H1 (cell line): ENCODE measurements around the gene ZNF595. TPM values are rescaled to one million over a fixed set of nuclear protein-coding genes. Genes with fewer than 3 reads are reported as not detected.
"Not testable (repeated sequence)": the region's sequence is repeated elsewhere in the genome, so short reads cannot be mapped to it uniquely, and the experiment has no call there.

Experiments used
- CTCF ChIA-PET: fragments of 300-600 bp; sonication (Branson Sonifier 250); formaldehyde crosslinking; loops from one replicate; lab custom pipeline; 2021; ENCODE audit not compliant: partially characterized antibody; lab: Charles Lee
- POLR2A ChIA-PET: fragments of 300-600 bp; sonication (Branson Sonifier 250); formaldehyde crosslinking; loops from one replicate; lab custom pipeline; 2021; ENCODE audit warnings: inconsistent platforms; ENCODE audit not compliant: partially characterized antibody; lab: Charles Lee
- DNase-seq, 2 experiments: peaks; one replicate each; pipeline versions ENCODE4 v3.0.0 to v3.0.0-alpha.2; 2010 to 2022; ENCODE audit warnings: low spot score in 2 of 2, low read depth in 1 of 2, mixed read lengths in 1 of 2
- FAIRE-seq: peaks from 2 replicates; lab custom pipeline; 2011; peaks lifted over from hg19 to GRCh38; lab: Jason Lieb, UNC
- H2AFZ ChIP-seq: 2 replicates; pipeline ENCODE4 v1.8.1; 2012; ENCODE audit warnings: low read length, inconsistent platforms
- H2AK5ac ChIP-seq: 2 replicates; pipeline ENCODE4 v1.6.1; 2013; ENCODE audit warnings: low read depth, low read length
- H2BK120ac ChIP-seq: replicated peaks from 2 replicates; pipeline ENCODE3; 2013; ENCODE audit warnings: low read depth, low read length, inconsistent platforms
- H2BK12ac ChIP-seq: 2 replicates; pipeline ENCODE4 v1.6.1; 2013; ENCODE audit warnings: low read depth, low read length
- H2BK15ac ChIP-seq: 2 replicates; pipeline ENCODE4 v1.6.1; 2013; ENCODE audit warnings: low read length
- H2BK20ac ChIP-seq: 2 replicates; pipeline ENCODE4 v1.6.1; 2013; ENCODE audit warnings: low read length
- H2BK5ac ChIP-seq: 2 replicates; pipeline ENCODE4 v1.6.1; 2013; ENCODE audit warnings: low read depth, low read length
- H3K14ac ChIP-seq: 2 replicates; pipeline ENCODE4 v1.6.1; 2013; ENCODE audit warnings: inconsistent platforms; ENCODE audit not compliant: insufficient read length
- H3K18ac ChIP-seq: 2 replicates; pipeline ENCODE4 v1.6.1; 2013; ENCODE audit warnings: low read length; ENCODE audit errors: extremely low read depth
- H3K23ac ChIP-seq: 2 replicates; pipeline ENCODE4 v1.6.1; 2013; ENCODE audit warnings: inconsistent platforms; ENCODE audit not compliant: insufficient read length
- H3K23me2 ChIP-seq: 2 replicates; pipeline ENCODE4 v1.6.1; 2013; ENCODE audit warnings: low read depth, low read length
- H3K27ac ChIP-seq: 2 replicates; pipeline ENCODE4 v1.6.1; 2011; ENCODE audit warnings: low read depth, low read length, inconsistent platforms
- H3K27me3 ChIP-seq, 4 experiments: replicated peaks in 1 of 4; 1 replicate in 1 of 4; 2 replicates in 3 of 4; pipeline versions ENCODE4 v1.6.1 to v1.8.1; 2011 to 2013; ENCODE audit warnings: low read length in 3 of 4, mild to moderate bottlenecking in 3 of 4, inconsistent platforms in 2 of 4, mixed read lengths in 2 of 4, moderate library complexity in 1 of 4; ENCODE audit not compliant: control insufficient read depth in 3 of 4, insufficient read depth in 3 of 4; ENCODE audit errors: extremely low read depth in 1 of 4
- H3K36me3 ChIP-seq, 4 experiments: 2 replicates each; pipeline versions ENCODE4 v1.6.1 to v1.8.1; 2011 to 2013; ENCODE audit warnings: mild to moderate bottlenecking in 4 of 4, low read length in 3 of 4, moderate library complexity in 2 of 4, control low read depth in 1 of 4, inconsistent platforms in 1 of 4; ENCODE audit not compliant: insufficient read depth in 4 of 4, control insufficient read depth in 2 of 4
- H3K4ac ChIP-seq: replicated peaks from 2 replicates; pipeline ENCODE3; 2013; ENCODE audit warnings: low read length, low read depth, mixed read lengths, inconsistent platforms; ENCODE audit not compliant: insufficient read length
- H3K4me1 ChIP-seq, 4 experiments: replicated peaks in 1 of 4; 1 replicate in 1 of 4; 2 replicates in 3 of 4; pipeline versions ENCODE4 v1.6.1 to v1.8.1; 2011 to 2013; ENCODE audit warnings: low read length in 3 of 4, inconsistent platforms in 2 of 4, mixed read lengths in 1 of 4; ENCODE audit not compliant: insufficient read depth in 4 of 4, control insufficient read depth in 3 of 4
- H3K4me2 ChIP-seq, 2 experiments: 2 replicates each; pipeline versions ENCODE4 v1.6.1 to v1.8.1; 2011 to 2013; ENCODE audit warnings: low read depth in 2 of 2, low read length in 2 of 2, control low read depth in 1 of 2, inconsistent platforms in 1 of 2, mild to moderate bottlenecking in 1 of 2; ENCODE audit not compliant: insufficient read depth in 1 of 2
- H3K4me3 ChIP-seq, 4 experiments: fragments of 200-600, 300-600 bp in 1 of 4; sonication (generic), shearing (Covaris generic), sonication (Bioruptor Twin) in 1 of 4; 2 replicates each; pipeline versions ENCODE4 v1.5.1 to v1.8.1; 2011 to 2016; ENCODE audit warnings: low read length in 4 of 4, low read depth in 3 of 4, control low read depth in 2 of 4, inconsistent platforms in 2 of 4, mild to moderate bottlenecking in 2 of 4, mixed read lengths in 1 of 4, moderate library complexity in 1 of 4; ENCODE audit not compliant: insufficient read depth in 2 of 4; ENCODE audit errors: extremely low read depth in 1 of 4
- H3K56ac ChIP-seq: replicated peaks from 2 replicates; pipeline ENCODE3; 2013; ENCODE audit warnings: low read depth, mild to moderate bottlenecking, mixed read lengths, low read length, inconsistent platforms; ENCODE audit not compliant: insufficient read length
- H3K79me1 ChIP-seq: 2 replicates; pipeline ENCODE4 v1.6.1; 2013; ENCODE audit warnings: low read depth, low read length, control low read depth
- H3K79me2 ChIP-seq, 2 experiments: 2 replicates each; pipeline versions ENCODE4 v1.6.1 to v1.8.1; 2012 to 2013; ENCODE audit warnings: low read length in 2 of 2, mild to moderate bottlenecking in 2 of 2, inconsistent platforms in 1 of 2; ENCODE audit not compliant: insufficient read depth in 2 of 2, control insufficient read depth in 1 of 2
- H3K9ac ChIP-seq, 4 experiments: replicated peaks in 1 of 4; 1 replicate in 1 of 4; 2 replicates in 3 of 4; pipeline versions ENCODE4 v1.6.1 to v1.8.1; 2011 to 2013; ENCODE audit warnings: low read depth in 3 of 4, low read length in 3 of 4, control low read depth in 2 of 4, mild to moderate bottlenecking in 2 of 4, moderate library complexity in 2 of 4, inconsistent platforms in 1 of 4; ENCODE audit errors: extremely low read depth in 1 of 4
- H3K9me3 ChIP-seq, 2 experiments: 2 replicates each; pipeline versions ENCODE4 v1.6.1 to v1.8.1; 2012 to 2013; ENCODE audit warnings: mild to moderate bottlenecking in 2 of 2, moderate library complexity in 2 of 2, control low read depth in 1 of 2, inconsistent platforms in 1 of 2, low read depth in 1 of 2, low read length in 1 of 2, mixed read lengths in 1 of 2; ENCODE audit not compliant: insufficient read depth in 2 of 2
- H4K20me1 ChIP-seq, 2 experiments: replicated peaks in 1 of 2; 2 replicates each; pipeline versions ENCODE3 to v1.8.1; 2011 to 2013; ENCODE audit warnings: inconsistent platforms in 2 of 2, low read length in 2 of 2, mild to moderate bottlenecking in 1 of 2; ENCODE audit not compliant: insufficient read depth in 2 of 2, control insufficient read depth in 1 of 2
- H4K5ac ChIP-seq: 2 replicates; pipeline ENCODE4 v1.6.1; 2013; ENCODE audit warnings: low read length, low read depth, mixed read lengths, inconsistent platforms; ENCODE audit not compliant: insufficient read length
- H4K8ac ChIP-seq: 2 replicates; pipeline ENCODE4 v1.8.0; 2013; ENCODE audit warnings: mild to moderate bottlenecking, moderate library complexity, low read length, inconsistent platforms; ENCODE audit not compliant: insufficient read depth; ENCODE audit errors: extremely low read depth
- H4K91ac ChIP-seq: replicated peaks from 2 replicates; pipeline ENCODE3; 2013; ENCODE audit warnings: low read length, mixed read lengths, inconsistent platforms; ENCODE audit not compliant: insufficient read length
- WGBS, 2 experiments: shearing (Covaris generic) in 1 of 2; methylation state at CpG; one replicate each; pipeline versions ENCODE4 v1.1.6 to v1.1.7; 2013 to 2015; ENCODE audit warnings: low lambda C conversion rate in 2 of 2, mixed read lengths in 2 of 2, inconsistent platforms in 1 of 2, low coverage in 1 of 2, missing lambda C conversion rate in 1 of 2; ENCODE audit not compliant: insufficient replicate concordance in 2 of 2, insufficient coverage in 1 of 2, insufficient read length in 1 of 2; ENCODE audit errors: extremely low coverage in 1 of 2, missing lambda C conversion rate in 1 of 2; 5-methylcytosine and 5-hydroxymethylcytosine counted together
- polyA plus RNA-seq, 7 experiments: library from polyadenylated mRNA; depleted of rRNA in 3 of 7; stranded (reverse) in 5 of 7; unstranded in 2 of 7; fragments of >200 nt in 5 of 7; fragments of 200-250 nt in 2 of 7; gene quantifications; 1 replicate in 5 of 7; 2 replicates in 1 of 7; 4 replicates in 1 of 7; pipeline versions ENCODE4 v1.2.1 to v1.2.3, GENCODE V29; 2011 to 2013; ENCODE audit warnings: missing spikeins in 2 of 7, mixed read lengths in 2 of 7
- total RNA-seq: library from RNA; stranded (reverse); fragmentation: NEBNext Ultra II Directional; extraction: Animal tissue kit (Norgen Biotek cat#: 25700); gene quantifications from 2 replicates; pipeline ENCODE4 v1.2.1, GENCODE V29; 2021

The ZNF595 gene
- total and polyA plus RNA-seq, 2 of the 8 experiments (the other 6 are each of a cell fraction or from before 2014, with no cell fraction given): 3.3 to 22.5 TPM

GRCh38 chr4:51655-52277 is 1.4 kb upstream of the ZNF595 start:
- FAIRE-seq: not testable (repeated sequence)
- CTCF ChIA-PET: interaction anchor here (0.9 kb wide), 1 partner anchor 190 kb away, joined by 4 read pairs; no protein-coding TSS in a partner anchor

More at GRCh38 chr4:51655-52277, 1.4 kb upstream of the ZNF595 start:
- H3K4ac ChIP-seq, H2BK20ac ChIP-seq, H3K9ac ChIP-seq, H3K4me3 ChIP-seq, H2BK15ac ChIP-seq, DNase-seq, H3K27me3 ChIP-seq, H2AFZ ChIP-seq, H3K27ac ChIP-seq, H3K4me1 ChIP-seq, H3K23me2 ChIP-seq, H3K79me1 ChIP-seq, H3K18ac ChIP-seq, H4K91ac ChIP-seq, H3K4me2 ChIP-seq, H4K5ac ChIP-seq, H3K14ac ChIP-seq, H2BK120ac ChIP-seq, H3K36me3 ChIP-seq, H4K8ac ChIP-seq, H2BK12ac ChIP-seq, H2BK5ac ChIP-seq, H3K56ac ChIP-seq, H2AK5ac ChIP-seq, H3K79me2 ChIP-seq, H4K20me1 ChIP-seq, H3K23ac ChIP-seq: not testable (repeated sequence)
- WGBS, 2 experiments: 76% methylated on average over 2 of the region's 9 CpGs; no CpG with 5 or more reads in 1 of the 2 experiments
- H3K9me3 ChIP-seq: peaks cover 6 to 18% of the 10 kb centered on the region in 2 experiments; a peak in 3 of 4 replicates
- POLR2A ChIA-PET: interaction anchor here (1.6 to 3.8 kb wide), 2 partner anchors 73 to 83 kb away, joined by 3 to 15 read pairs; partner anchors contain the start of gene ZNF718
